DMS114 treated with DMSO at 0.1 percent for 48 hours (cell line): ENCODE results near the gene GABBR1.
A peak's percentile ranks its signal among the peaks of the same experiment; 100 is the strongest.

Experiments used
- DNase-seq: peaks from one replicate; lab custom pipeline; 2025; ENCODE audit not compliant: unreplicated experiment; lab: John Stamatoyannopoulos, UW

Gene GABBR1

GRCh38 chr6:29655658-29656057, 22.7 kb upstream of the GABBR1 start:
- no peak for DNase-seq

GRCh38 chr6:29653452-29654038, 20.6 kb upstream of the GABBR1 start:
- peak; percentile 82 for DNase-seq

GRCh38 chr6:29652198-29652584, 19.2 kb upstream of the GABBR1 start:
- DNase-seq: no peak

- DNase-seq: peak; percentile 88
These were observed 18.6 kb upstream of the GABBR1 start for GRCh38 chr6:29651413-29652197.

- DNase-seq: peak; percentile 98
These were observed 17.0 kb upstream of the GABBR1 start for GRCh38 chr6:29649701-29650673.

- peak; percentile 69 for DNase-seq
These were observed 15.1 kb upstream of the GABBR1 start for GRCh38 chr6:29647927-29648642.

GRCh38 chr6:29641430-29642148, 8.6 kb upstream of the GABBR1 start:
- DNase-seq: no peak

- DNase-seq: no peak
These were observed 4.3 kb upstream of the GABBR1 start for GRCh38 chr6:29637247-29637646.

- DNase-seq: peak; percentile 58
These were observed 537 bp upstream of the GABBR1 start for GRCh38 chr6:29633534-29633905.

GRCh38 chr6:29631860-29632731, 887 bp downstream of the GABBR1 start:
- no peak for DNase-seq

- no peak for DNase-seq
These were observed 1.7 kb downstream of the GABBR1 start for GRCh38 chr6:29631209-29631810.

- DNase-seq: no peak
These were observed 2.7 kb downstream of the GABBR1 start for GRCh38 chr6:29630315-29630714.

- no peak for DNase-seq
These were observed 3.4 kb downstream of the GABBR1 start for GRCh38 chr6:29629571-29629970.

GRCh38 chr6:29628419-29629281, 4.3 kb downstream of the GABBR1 start:
- DNase-seq: peak; percentile 86

- DNase-seq: peak; percentile 71
These were observed 5.1 kb downstream of the GABBR1 start for GRCh38 chr6:29627755-29628418.

- no peak for DNase-seq
These were observed 5.8 kb downstream of the GABBR1 start for GRCh38 chr6:29626948-29627754.
